T-helper 2 cell (primary cell): ENCODE data around the gene ZNF496.
"Not testable (repeated sequence)": the region's sequence is repeated elsewhere in the genome, so short reads cannot be mapped to it uniquely, and the experiment has no call there.

Experiments
- DNase-seq, 5 experiments: peaks; one replicate each; pipeline versions ENCODE4 v3.0.0 to v3.0.0-alpha.2; 2012 to 2022

ZNF496 gene

DNA sequence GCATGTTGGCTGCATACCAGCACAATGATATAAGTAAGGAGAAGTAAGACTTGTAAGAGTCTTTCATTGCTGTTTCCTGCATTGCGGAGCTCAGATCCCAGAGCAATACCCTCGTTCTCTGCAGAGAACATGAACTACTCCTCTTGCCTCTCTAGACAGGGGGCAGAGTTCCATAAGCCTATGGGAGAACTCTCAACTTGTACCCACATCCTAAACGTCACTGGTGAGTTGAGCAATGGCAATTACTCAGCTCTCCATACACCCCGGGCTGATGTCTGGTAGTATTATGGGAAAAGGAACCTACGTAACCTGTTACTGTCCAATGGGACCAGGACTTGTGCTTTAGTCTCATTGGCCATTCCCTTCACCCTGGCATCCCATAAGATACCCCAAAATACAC is 27.3 kb upstream of the ZNF496 start:
- no peak for DNase-seq

GRCh38 chr1:247357781-247358211 is 26.1 kb upstream of the ZNF496 start:
- DNase-seq, result no peak

DNA sequence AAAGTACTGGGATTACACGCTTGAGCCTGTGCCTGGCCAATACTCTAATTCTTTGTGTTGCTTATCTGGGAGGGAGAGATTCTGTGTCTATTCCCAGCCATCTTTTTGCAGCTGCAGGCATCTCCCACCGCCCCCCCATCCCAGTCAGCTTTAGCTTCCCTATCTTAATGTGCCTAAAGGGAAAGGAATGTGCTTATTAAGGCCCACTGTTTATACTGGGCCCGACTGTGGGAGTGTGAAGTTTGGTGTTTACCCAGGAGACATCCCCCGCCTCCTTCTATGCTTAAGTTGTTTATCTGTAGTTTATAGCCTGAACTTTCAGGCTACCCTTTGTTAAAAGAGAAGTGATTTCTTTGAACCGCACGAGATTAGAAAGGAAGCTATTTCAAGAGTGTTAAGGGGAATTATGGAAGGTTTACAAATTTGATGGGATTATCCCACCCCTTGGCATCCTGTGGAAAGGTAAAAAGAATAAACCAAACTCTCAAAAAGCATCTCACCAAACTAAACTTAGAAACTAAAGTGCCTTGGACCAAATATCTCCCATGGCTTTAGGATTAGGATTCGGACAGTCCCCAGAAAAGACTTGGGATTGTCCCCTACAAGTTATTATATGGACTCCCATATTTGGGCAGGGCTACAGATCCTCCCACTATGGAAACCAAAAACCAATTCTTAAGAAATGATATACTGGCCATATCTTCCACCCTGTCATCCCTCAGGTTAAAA is 25.5 kb upstream of the ZNF496 start:
- no peak for DNase-seq

GRCh38 chr1:247355160-247355559 is 23.5 kb upstream of the ZNF496 start:
- not testable (repeated sequence) for DNase-seq

DNA sequence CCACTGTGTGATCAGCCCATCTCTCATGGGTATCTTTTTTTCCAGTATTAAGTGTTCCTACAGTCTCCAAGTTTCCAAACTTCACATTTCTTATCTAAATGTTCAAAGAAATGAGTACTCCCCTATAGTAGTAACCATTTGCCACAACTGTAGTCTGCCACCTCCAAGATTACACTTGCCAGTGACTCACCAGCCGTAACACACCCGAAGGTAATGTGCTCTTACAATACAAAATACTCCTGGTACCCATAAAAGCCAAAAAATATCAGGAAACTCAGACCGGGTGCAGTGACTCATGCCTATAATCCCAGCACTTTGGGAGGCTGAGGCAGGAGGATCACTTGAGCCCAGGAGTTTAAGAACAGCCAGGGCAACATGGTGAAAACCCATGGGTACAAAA is 20.5 kb upstream of the ZNF496 start:
- no peak for DNase-seq

DNA sequence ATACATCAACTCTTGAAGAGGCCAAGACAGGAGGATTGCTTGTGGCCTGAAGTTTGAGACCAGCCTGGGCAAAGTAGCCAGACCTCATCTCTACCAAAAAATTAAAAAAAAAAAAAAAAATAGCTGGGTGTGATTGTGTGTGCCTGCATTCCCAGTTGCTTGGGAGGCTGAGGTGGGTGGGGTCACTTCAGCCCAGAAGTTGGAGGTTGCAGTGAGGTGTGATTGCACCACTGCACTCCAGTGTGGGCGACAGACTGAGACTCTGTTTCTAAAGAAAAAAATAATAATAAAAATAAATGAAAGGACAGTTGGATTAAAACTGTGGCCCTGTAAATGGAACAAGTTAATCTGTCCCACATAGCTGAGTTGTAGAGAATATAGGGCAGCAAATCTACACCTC is 18.9 kb upstream of the ZNF496 start:
- no peak for DNase-seq

DNA sequence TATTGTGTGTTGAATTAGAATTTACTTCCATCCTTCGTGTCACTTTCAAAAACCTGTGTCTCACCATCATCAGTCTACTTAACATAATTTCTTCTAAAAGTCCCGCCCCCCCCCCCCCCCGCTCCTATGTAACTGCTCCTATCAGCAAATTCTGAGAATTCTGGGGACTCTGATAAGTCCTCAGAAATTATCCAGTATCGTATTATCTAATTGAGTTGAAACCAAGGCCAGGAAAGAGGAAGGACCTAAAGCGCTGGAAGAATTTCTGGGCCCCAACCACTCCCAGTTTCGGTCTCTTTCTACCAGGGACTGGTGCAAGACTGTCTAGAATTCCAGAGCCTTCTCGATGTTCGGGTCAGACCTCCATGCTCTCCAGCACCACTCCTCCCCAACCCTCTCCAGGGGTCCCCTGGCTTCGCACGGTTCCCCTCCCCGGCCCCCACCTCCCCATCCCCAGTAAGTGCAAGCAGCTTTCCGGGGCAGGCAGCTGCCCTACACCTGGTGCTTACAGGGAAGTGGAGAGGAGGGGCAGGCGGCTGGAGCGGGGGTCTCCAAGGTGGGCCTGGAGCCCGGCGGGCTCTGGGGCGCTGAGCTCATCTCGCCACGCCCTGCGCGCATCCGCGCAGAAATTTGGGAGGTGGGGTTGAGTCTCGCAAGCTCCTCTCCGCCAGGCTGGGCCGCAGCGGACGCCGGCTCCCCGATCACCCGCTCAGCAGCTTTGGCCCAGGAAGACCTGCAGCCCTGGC is 16.0 kb upstream of the ZNF496 start:
- DNase-seq, result no peak

DNA sequence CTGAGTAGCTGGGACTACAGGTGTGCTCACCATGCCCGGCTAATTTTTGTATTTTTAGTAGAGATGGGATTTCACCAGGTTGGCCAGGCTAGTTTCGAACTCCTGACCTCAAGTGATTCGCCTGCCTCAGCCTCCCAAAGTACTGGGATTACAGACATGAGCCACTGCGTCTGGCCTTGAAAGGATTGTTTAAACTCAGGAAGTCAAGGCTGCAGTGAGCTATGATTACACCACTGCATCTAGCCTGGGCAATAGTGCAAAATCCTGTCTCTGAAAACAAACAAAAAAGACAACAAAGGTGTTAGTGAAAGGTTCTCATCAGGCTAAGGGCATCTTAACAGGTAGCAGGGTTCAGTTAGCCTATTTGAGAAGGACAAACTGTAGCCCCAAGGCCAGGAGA is 14.2 kb upstream of the ZNF496 start:
- DNase-seq, result no peak

DNA sequence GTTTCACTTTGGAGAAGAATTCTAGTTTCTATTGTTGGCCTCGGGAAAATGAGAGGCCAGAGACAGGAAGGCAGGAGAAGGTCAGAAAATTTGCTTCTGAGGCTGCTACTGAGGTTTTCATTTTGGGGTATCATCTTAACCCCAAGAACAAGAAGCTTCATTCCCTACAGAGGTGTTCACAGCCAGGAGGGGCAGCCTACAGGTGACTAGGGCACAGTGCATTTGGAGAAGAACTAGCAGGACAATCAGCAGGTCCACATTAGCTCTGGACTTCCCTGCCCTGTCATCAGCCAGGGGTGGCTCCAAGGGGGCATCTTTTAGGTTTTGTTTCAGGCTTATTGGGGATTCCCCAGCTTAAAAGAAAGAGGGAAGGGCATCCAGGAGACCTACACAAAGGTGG is 12.1 kb upstream of the ZNF496 start:
- no peak for DNase-seq

GRCh38 chr1:247338723-247339275 is 7.1 kb upstream of the ZNF496 start:
- DNase-seq, result no peak

GRCh38 chr1:247337961-247338360 is 6.3 kb upstream of the ZNF496 start:
- DNase-seq, result no peak

- no peak for DNase-seq
Measured at GRCh38 chr1:247337250-247337746, 5.6 kb upstream of the ZNF496 start.

GRCh38 chr1:247336390-247336789 is 4.7 kb upstream of the ZNF496 start:
- no peak for DNase-seq

- no peak for DNase-seq
Measured at GRCh38 chr1:247335882-247336281, 4.2 kb upstream of the ZNF496 start.

- no peak for DNase-seq
Measured at GRCh38 chr1:247334378-247335133, 2.9 kb upstream of the ZNF496 start.

DNA sequence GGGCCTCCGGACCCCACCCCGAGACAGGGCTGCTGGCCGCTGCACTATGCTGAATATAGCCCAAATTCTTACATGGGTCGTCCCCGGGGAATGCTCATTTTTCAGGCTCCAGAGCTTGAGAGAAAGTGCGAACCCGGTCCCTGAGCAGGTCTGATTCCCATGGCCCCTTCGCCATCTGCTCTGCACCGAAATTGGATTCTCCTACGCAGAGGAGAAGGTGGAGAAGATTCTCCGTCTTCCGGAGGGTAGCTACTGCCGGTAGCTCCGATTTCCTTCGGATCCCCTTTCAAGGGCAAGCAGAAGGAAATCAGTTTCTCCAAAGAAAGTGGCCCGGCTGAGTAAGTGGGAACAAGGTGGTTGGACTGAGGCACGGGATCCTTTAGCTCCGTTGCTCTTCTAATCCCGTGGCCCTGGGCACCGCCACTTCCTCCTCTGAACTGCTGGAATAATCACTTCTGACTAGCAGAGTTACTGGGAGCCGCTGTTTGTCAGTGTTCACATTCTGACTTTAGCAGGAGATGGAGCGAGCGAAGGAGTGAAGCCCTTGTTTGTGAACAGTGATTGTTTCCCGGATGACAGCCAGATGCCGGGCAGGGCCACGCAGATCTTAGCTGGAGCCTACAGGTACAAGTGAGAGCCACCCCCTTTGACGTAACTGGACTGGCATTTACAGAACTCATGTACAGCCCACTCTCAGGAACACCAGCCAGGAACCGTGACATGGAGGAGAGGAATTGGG is 1.1 kb upstream of the ZNF496 start:
- no peak for DNase-seq

- DNase-seq, result peak in 4 of 5 experiments; percentile 12 to 67 (median 28)
Measured at GRCh38 chr1:247332215-247332622, 552 bp upstream of the ZNF496 start.

DNA sequence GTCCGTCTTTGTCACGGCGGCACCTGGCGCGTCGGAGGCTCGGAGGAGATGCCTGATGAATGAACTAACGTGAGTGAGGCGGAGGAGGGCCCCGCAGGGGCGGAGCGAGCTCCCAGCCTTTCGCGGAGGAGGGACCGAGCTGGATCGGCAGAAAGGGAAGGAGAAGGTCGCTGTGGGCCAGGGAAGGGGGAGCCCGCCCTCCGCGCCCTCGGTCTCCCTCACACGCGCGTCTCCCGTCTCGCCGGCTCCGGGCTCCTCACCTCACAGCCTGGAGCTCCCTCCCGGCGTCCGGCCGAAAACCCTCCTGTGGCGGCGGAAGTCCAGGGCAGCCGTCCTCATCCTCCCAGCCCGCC is 519 bp downstream of the ZNF496 start:
- peak; percentile 30 to 79 (median 46) for DNase-seq

- DNase-seq, result no peak
Measured at GRCh38 chr1:247330548-247331171, 1.0 kb downstream of the ZNF496 start.

DNA sequence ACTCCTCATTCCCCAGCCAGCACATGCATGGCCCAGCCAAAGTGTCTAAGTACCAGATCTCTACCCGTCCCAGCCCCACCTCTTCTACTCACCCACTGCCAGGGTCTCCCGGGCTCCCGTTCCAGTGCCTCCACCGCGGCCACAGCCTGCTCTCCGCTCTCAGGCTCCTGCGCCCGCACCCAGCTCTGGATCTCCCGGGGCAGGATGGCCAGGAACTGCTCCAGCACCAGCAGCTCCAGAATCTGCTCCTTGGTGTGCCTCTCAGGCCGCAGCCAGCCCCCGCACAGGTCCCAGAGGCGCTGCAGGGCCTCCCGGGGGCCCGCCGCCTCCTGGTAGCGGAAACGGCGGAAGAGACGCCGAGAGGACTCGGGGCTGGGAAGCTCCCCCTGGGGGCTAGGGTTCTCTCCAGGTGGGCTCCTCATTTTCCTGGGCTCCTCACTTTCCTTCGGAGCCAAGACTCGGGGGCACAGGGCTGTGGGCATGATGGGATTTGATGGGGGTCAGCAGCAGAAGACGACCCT is 2.5 kb downstream of the ZNF496 start:
- no peak for DNase-seq

DNA sequence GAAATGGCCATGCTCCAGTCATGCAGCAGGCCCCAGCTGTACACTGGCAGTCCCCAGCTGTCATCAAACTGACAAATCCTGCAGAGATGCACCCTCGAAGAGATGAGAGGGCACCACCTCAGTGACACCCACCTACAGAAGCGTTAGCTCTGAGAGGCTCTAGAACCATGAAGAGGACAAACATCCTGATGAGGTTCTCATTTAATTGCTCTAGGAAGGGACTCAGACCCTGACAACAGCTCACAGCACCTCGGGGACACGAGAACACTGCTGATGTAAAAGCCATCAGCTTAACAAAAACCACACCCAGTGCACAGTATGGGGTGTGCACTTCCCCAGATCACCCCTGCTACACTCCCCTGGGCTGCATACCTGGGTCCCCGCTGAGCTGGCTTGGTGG is 3.4 kb downstream of the ZNF496 start:
- no peak for DNase-seq
